ENCODE measurements around the gene CALM3. TPM values are rescaled to one million over a fixed set of nuclear protein-coding genes. Genes with fewer than 3 reads are reported as not detected.

The CALM3 gene
- total RNA-seq, 1 donor from 2014 or later: 477 TPM

DNA sequence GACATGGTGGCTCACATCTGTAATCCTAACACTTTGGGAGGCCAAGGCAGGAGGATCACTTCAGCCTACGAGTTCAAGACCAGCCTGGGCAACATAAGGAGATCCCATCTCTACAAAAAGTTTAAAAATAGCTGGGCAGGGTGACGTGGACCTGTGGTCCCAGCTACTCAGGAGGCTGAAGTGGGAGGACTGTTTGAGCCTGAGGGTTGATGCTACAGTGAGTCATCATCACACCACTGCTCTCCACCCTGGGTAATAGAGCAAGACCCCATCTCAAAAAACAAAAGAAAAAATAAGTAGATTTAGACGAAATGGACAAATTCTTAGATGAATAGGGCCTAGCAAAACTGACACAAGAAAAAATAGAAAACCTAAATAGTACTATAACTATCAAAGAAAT lies 45.3 kb downstream of the CALM3 start:
- Mint-ChIP-seq H3K4me3 (no peak overlapping the region), H3K36me3 (ENCODE audit: low read depth) (peaks cover 11% of the 10 kb centered on the region), H3K9me3 (peaks cover 6% of the 10 kb centered on the region), H3K27me3 (peaks cover 54% of the 10 kb centered on the region), H3K27ac (no peak overlapping the region), H3K4me1 (peaks cover 6% of the 10 kb centered on the region)
- intact Hi-C loops (cut with micrococcal nuclease): no loop called here
- DNase-seq: no peak

GRCh38 chr19:46648060-46648960 lies 47.2 kb downstream of the CALM3 start:
- Mint-ChIP-seq H3K27ac (peak overlapping the region; percentile 7), H3K36me3 (ENCODE audit: low read depth) (peaks cover 11% of the 10 kb centered on the region), H3K27me3 (peaks cover 53% of the 10 kb centered on the region), H3K4me3 (peak overlapping the region; percentile 29), H3K4me1 (peaks cover 6% of the 10 kb centered on the region), H3K9me3 (peaks cover 6% of the 10 kb centered on the region)
- intact Hi-C loops (cut with micrococcal nuclease): no loop called here
- DNase-seq: no peak

DNA sequence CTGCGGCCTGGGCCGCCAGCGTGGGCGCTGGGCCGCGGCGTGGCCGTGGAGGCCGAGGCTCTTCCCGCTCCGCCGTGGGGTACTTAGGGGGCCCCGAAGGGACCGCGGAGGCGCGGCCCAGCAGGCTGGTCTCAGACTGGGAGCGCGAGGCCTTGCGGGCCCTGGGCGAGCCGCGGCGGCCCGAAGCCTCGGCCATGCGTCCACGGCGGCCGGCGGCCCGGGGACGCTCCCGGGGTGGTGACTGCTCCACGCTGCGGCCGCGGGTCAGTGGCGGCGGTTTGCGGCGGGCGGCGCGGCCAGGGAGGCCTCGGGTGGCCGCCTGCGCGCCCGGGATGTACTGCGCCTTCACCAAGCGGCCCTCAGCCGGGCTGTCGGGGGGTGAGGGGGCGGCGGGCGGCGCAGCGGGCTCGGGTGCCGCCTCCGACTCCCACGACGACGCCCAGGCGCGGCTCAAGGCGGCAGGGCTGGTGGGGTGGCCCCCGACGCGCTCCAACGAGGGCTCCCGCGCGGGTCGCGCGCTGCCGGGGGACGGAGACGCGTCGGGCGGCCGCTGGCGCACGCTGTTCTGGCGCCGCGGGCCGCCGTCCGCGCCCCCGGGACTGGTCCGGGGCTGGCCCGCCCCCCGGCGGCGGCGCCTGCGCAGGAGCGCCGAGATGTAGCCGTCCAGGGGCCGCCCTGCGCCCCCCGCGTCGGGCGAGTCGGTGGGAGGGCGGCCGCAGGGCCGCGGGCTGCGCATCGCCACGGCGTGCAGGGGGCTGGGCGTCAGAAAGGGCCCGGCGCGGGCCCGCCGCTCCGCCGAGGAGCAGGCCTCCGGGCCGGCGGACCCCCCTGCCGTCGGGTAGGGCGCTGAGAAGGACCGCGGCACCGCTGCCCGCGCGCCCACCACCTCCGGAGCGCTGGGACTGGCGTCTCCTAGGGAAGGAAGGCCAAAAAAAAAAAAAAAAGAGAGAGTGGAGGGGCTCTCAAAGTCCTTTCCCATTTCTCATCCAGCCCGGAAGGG lies 48.1 kb downstream of the CALM3 start:
- Mint-ChIP-seq H3K4me3 (no peak overlapping the region), H3K27ac (no peak overlapping the region), H3K4me1 (peaks cover 9% of the 10 kb centered on the region), H3K9me3 (peaks cover 6% of the 10 kb centered on the region), H3K27me3 (peaks cover 57% of the 10 kb centered on the region), H3K36me3 (ENCODE audit: low read depth) (peaks cover 11% of the 10 kb centered on the region)
- intact Hi-C loops (cut with micrococcal nuclease): no loop called here
- no peak for DNase-seq

GRCh38 chr19:46650445-46650844 lies 49.3 kb downstream of the CALM3 start:
- peaks cover 55% of the 10 kb centered on the region for H3K27me3 Mint-ChIP-seq
- peaks cover 11% of the 10 kb centered on the region for H3K36me3 Mint-ChIP-seq (ENCODE audit: low read depth)
- intact Hi-C loops (cut with micrococcal nuclease): no loop called here

DNA sequence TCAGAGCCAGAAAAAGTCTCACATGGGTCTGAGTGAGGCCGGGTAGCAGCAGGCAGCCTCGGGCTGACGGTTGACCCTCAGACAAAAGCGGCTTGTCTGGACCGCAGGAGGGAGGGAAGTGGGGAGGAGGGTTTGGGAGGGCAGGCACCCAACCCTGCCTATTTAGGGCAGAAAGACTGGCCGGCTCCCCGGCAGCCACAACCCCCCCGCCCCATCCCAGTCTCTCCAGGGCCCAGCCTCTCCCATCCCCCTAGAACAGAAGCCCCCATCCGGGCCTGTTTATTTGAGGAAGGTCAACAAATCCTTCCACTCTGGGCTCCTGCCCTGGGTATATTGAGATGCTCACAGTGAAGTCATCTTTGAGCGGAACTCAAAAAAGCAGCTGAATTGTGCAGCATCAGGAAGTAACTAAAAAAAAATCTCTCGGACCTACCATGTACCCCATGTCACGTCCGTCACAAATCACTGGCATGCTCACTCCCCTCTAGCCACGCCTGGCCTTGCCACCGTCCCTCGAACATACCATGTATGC lies 53.6 kb downstream of the CALM3 start:
- Mint-ChIP-seq H3K27me3 (peaks cover 52% of the 10 kb centered on the region), H3K4me3 (no peak overlapping the region), H3K27ac (no peak overlapping the region), H3K36me3 (ENCODE audit: low read depth) (peaks cover 5% of the 10 kb centered on the region), H3K9me3 (no peaks in the 10 kb centered on the region), H3K4me1 (peaks cover 4% of the 10 kb centered on the region)
- DNase-seq: no peak
- intact Hi-C loops (cut with micrococcal nuclease): no loop called here

More at GRCh38 chr19:46650445-46650844, 49.3 kb downstream of the CALM3 start:
- Mint-ChIP-seq H3K9me3 (peaks cover 6% of the 10 kb centered on the region), H3K4me3 (no peak overlapping the region), H3K4me1 (peaks cover 9% of the 10 kb centered on the region), H3K27ac (no peak overlapping the region)
- DNase-seq: no peak

DNA sequence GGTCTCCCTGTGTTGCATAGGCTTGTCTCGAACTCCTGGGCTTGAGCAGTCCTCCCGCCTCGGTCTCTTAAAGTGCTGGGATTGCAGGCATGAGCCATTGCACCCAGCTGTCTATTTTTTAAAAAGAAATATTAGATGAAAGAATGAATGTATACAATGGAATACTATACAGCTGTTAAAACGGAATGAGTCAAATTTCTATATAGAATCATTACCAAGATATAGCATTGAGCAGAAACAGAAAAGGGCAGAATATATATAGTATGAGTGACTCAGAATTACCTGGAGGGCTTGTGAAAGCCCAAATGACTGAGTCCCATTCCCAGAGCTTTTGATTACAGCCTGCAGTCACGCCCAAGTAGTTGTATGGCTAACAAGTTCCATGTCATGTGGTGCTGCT lies 55.4 kb downstream of the CALM3 start:
- intact Hi-C loops (cut with micrococcal nuclease): no loop called here
- Mint-ChIP-seq H3K4me3 (no peak overlapping the region), H3K9me3 (no peaks in the 10 kb centered on the region), H3K4me1 (peaks cover 9% of the 10 kb centered on the region), H3K27ac (no peak overlapping the region), H3K36me3 (ENCODE audit: low read depth) (peaks cover 2% of the 10 kb centered on the region), H3K27me3 (peaks cover 41% of the 10 kb centered on the region)
- DNase-seq: no peak

DNA sequence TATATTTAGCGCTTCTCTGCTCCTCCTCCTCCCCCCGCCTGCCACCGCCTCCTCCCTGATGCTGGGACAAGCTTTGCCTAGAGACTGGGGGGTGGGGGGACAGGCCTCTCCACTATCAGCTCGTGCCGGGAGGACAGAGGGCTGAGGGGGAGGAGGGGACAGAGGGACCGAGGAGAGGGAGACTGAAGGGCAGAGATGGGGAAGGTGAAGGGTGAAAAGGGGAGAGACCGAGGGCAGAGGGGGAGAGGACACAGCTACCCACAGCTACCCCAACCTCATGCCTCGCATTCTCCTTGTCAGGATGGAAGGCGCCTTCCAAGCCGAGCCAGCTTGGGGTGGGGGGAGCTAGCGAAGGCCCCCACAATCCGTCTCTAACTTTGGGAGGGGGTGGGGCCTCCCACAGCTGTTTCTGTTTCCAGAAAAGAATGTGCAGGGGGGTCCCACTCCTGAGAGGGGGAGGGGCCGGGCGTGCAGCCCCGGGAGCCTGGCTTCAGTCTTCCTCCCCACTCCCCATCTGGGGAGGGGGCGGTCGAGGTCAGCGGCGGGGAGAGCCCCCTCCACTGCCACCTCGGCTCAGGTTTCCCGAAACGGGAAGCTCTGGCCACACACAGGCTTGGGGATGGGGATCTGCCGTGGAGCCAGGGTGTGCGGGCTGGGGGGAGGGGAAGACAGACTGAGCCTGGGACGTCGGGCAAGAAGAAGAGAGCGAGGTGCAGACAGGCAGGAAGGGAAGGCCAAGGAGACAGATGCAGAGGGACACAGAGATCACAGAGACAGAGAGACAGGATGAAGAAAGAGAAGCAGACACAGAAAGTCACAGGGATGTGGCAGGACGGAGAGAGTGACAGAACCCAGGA lies 58.2 kb downstream of the CALM3 start:
- peak; percentile 67 for DNase-seq
- peak overlapping the region; percentile 35 for H3K27ac Mint-ChIP-seq
- peaks cover 2% of the 10 kb centered on the region for H3K36me3 Mint-ChIP-seq (ENCODE audit: low read depth)
- H3K4me3 Mint-ChIP-seq: peak overlapping the region; percentile 80
- no peaks in the 10 kb centered on the region for H3K9me3 Mint-ChIP-seq
- H3K27me3 Mint-ChIP-seq: peaks cover 35% of the 10 kb centered on the region
- peaks cover 15% of the 10 kb centered on the region for H3K4me1 Mint-ChIP-seq
- intact Hi-C loops (cut with micrococcal nuclease): loop anchor here (5.0 kb wide), 1 partner anchor 312 kb away; the partner anchor contains the start of gene PPP5C

DNA sequence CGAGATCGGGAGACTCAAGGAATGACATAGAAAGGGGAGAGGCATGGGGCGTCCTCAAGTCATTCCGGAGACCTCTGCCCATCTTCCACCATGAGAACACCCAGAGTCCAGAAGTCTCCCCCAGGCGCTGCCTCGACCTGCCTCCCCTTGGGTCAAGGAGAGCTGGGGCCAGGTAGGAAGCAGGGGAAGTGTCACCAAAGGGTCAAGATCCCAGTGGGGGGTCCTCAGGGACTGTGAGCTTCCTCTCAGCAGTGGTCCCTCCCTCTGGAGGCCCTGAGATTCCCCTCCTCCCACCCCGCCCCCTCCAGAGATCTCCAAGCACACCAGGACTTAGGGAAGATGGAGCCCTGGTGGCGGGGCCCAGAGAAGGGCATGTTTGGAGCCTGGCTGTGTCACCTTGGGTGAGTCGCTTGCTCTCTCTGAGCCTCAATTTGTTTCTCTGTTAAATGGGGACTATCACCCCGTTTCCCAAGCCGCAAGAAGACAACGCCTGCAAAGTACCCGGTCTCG lies 58.9 kb downstream of the CALM3 start:
- Mint-ChIP-seq H3K27me3 (peaks cover 30% of the 10 kb centered on the region), H3K9me3 (no peaks in the 10 kb centered on the region), H3K4me1 (peaks cover 15% of the 10 kb centered on the region), H3K4me3 (peak overlapping the region; percentile 80), H3K27ac (peak overlapping the region; percentile 35), H3K36me3 (ENCODE audit: low read depth) (peaks cover 2% of the 10 kb centered on the region)
- intact Hi-C loops (cut with micrococcal nuclease): loop anchor here (5.0 kb wide), 1 partner anchor 313 kb away; the partner anchor contains the start of gene PPP5C
- DNase-seq: peak; percentile 66

Other genes starting within 250 kb of the CALM3 start
- not detected in 2 replicates for gene CCDC8, start 187.8 kb upstream of the CALM3 start, total RNA-seq
- gene PNMA8C, start 172.4 kb upstream of the CALM3 start, total RNA-seq: not detected in 2 replicates
- not detected in 2 replicates for gene PNMA8A, start 129.8 kb upstream of the CALM3 start, total RNA-seq
- not detected in 2 replicates for gene PNMA8B, start 105.5 kb upstream of the CALM3 start, total RNA-seq
- 194 TPM in 2 replicates for gene PTGIR, start 23.8 kb downstream of the CALM3 start, total RNA-seq
- gene GNG8, start 34.9 kb downstream of the CALM3 start, total RNA-seq: 13.3 and 14.1 TPM in 2 replicates
- 3.2 and 3.7 TPM in 2 replicates for gene DACT3, start 59.9 kb downstream of the CALM3 start, total RNA-seq
- gene PRKD2, start 115.8 kb downstream of the CALM3 start, total RNA-seq: 89.1 and 90.5 TPM in 2 replicates
- 20.8 and 21.4 TPM in 2 replicates for gene FKRP, start 144.7 kb downstream of the CALM3 start, total RNA-seq
- 101 and 107 TPM in 2 replicates for gene STRN4, start 145.1 kb downstream of the CALM3 start, total RNA-seq
- gene SLC1A5, start 187.3 kb downstream of the CALM3 start, total RNA-seq: 220 and 224 TPM in 2 replicates
- 100 and 112 TPM in 2 replicates for gene AP2S1, start 249.5 kb downstream of the CALM3 start, total RNA-seq